WTC11 (cell line): Measurements from ENCODE around the gene HAUS6.

ENCODE experiments used
- AFF4 ChIP-seq: sonication (generic); formaldehyde crosslinking; IDR thresholded peaks from 2 replicates; pipeline ENCODE4 v1.8.1; 2023; ENCODE audit warnings: mild to moderate bottlenecking, missing genetic modification reagents, borderline replicate concordance
- ATF2 ChIP-seq: sonication (generic); formaldehyde crosslinking; IDR thresholded peaks from 2 replicates; pipeline ENCODE4 v1.8.1; 2022; ENCODE audit warnings: low read depth, missing genetic modification reagents, borderline replicate concordance
- ATF3 ChIP-seq: sonication (generic); formaldehyde crosslinking; conservative IDR thresholded peaks from 2 replicates; pipeline ENCODE4 v1.8.1; 2022; ENCODE audit warnings: mild to moderate bottlenecking, missing genetic modification reagents
- CREM ChIP-seq: sonication (generic); formaldehyde crosslinking; IDR thresholded peaks from 2 replicates; pipeline ENCODE4 v1.8.1; 2022; ENCODE audit warnings: mild to moderate bottlenecking, missing genetic modification reagents, moderate library complexity
- CTCF ChIP-seq: fragments of 200-600 bp; IDR thresholded peaks from 2 replicates; pipeline ENCODE4 v1.8.0; 2022; ENCODE audit warnings: antibody characterized with exemption
- E2F5 ChIP-seq: sonication (generic); formaldehyde crosslinking; IDR thresholded peaks from 2 replicates; pipeline ENCODE4 v1.8.1; 2022; ENCODE audit warnings: mild to moderate bottlenecking, moderate library complexity, missing genetic modification reagents
- ELF4 ChIP-seq: sonication (generic); formaldehyde crosslinking; IDR thresholded peaks from 2 replicates; pipeline ENCODE4 v1.8.1; 2022; ENCODE audit warnings: low read depth, mild to moderate bottlenecking, moderate library complexity, missing genetic modification reagents
- FOXK1 ChIP-seq: sonication (generic); formaldehyde crosslinking; IDR thresholded peaks from 2 replicates; pipeline ENCODE4 v1.8.0; 2022; ENCODE audit warnings: mild to moderate bottlenecking, moderate library complexity, missing genetic modification reagents
- HMGXB4 ChIP-seq: sonication (generic); formaldehyde crosslinking; IDR thresholded peaks from 2 replicates; pipeline ENCODE4 v1.8.1; 2023; ENCODE audit warnings: mild to moderate bottlenecking, moderate library complexity, missing genetic modification reagents
- PRDM15 ChIP-seq: sonication (generic); formaldehyde crosslinking; IDR thresholded peaks from 2 replicates; pipeline ENCODE4 v1.8.0; 2022; ENCODE audit warnings: missing genetic modification reagents
- PREB ChIP-seq: sonication (generic); formaldehyde crosslinking; IDR thresholded peaks from 2 replicates; pipeline ENCODE4 v1.8.1; 2022; ENCODE audit warnings: mild to moderate bottlenecking, missing genetic modification reagents, moderate library complexity, borderline replicate concordance
- USF2 ChIP-seq: sonication (generic); formaldehyde crosslinking; IDR thresholded peaks from 2 replicates; pipeline ENCODE4 v1.8.1; 2023; ENCODE audit warnings: mild to moderate bottlenecking, missing genetic modification reagents, moderate library complexity
- ZNF121 ChIP-seq: sonication (generic); formaldehyde crosslinking; IDR thresholded peaks from 2 replicates; pipeline ENCODE4 v1.8.0; 2023; ENCODE audit warnings: missing genetic modification reagents
- ZNF423 ChIP-seq: fragments of 250-450 bp; sonication (Bioruptor Pico); IDR thresholded peaks from 2 replicates; pipeline ENCODE4 v2.1.2; 2022; ENCODE audit warnings: mild to moderate bottlenecking, moderate library complexity

GRCh38 chr9:19049917-19050636, 52.6 kb downstream of the HAUS6 start:
- TF ChIP-seq ZNF423 (CRISPR knock-in tag) (no peak), USF2 (CRISPR knock-in tag) (no peak), CTCF (no peak), ZNF121 (CRISPR knock-in tag) (no peak), ELF4 (no peak), ATF2 (CRISPR knock-in tag) (no peak), HMGXB4 (CRISPR knock-in tag) (no peak), ATF3 (CRISPR knock-in tag) (no peak), AFF4 (CRISPR knock-in tag) (no peak), CREM (CRISPR knock-in tag) (no peak), PRDM15 (CRISPR knock-in tag) (no peak), FOXK1 (no peak), PREB (CRISPR knock-in tag) (no peak), E2F5 (CRISPR knock-in tag) (no peak)
